ENCODE data around the gene NEO1.

- TF ChIP-seq, protein P1, sequence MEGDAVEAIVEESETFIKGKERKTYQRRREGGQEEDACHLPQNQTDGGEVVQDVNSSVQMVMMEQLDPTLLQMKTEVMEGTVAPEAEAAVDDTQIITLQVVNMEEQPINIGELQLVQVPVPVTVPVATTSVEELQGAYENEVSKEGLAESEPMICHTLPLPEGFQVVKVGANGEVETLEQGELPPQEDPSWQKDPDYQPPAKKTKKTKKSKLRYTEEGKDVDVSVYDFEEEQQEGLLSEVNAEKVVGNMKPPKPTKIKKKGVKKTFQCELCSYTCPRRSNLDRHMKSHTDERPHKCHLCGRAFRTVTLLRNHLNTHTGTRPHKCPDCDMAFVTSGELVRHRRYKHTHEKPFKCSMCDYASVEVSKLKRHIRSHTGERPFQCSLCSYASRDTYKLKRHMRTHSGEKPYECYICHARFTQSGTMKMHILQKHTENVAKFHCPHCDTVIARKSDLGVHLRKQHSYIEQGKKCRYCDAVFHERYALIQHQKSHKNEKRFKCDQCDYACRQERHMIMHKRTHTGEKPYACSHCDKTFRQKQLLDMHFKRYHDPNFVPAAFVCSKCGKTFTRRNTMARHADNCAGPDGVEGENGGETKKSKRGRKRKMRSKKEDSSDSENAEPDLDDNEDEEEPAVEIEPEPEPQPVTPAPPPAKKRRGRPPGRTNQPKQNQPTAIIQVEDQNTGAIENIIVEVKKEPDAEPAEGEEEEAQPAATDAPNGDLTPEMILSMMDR (IDR thresholded peaks at IDR 0.05), result no peak
- TF ChIP-seq ZFX (IDR thresholded peaks at IDR 0.05; ENCODE audit: borderline replicate concordance), result no peak
Measured at GRCh38 chr15:73114064-73114463, 61.8 kb downstream of the NEO1 start.
